NCI-H82 (cell line): Measurements from ENCODE around the gene CUL4A.
"Not testable (repeated sequence)": the region's sequence is repeated elsewhere in the genome, so short reads cannot be mapped to it uniquely, and the experiment has no call there.

Experiments
- DNase-seq: peaks from one replicate; lab custom pipeline; 2025; lab: John Stamatoyannopoulos, UW

The CUL4A gene

DNA sequence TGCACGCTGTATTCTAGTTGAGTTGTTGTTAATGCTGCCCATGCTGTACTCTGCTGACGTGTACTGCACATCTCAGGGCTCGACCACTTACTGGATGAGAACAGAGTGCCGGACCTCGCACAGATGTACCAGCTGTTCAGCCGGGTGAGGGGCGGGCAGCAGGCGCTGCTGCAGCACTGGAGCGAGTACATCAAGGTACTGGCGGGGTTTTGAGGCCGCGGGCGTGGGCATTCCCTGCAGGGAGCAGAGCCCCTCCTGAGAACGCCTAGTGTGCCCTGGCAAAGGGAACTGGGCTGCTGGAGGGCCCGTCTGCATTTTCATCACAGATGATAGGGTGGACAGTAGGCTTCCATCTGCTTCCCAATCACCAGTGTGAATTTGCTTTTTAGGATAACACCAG is 29.9 kb downstream of the CUL4A start:
- no peak for DNase-seq

DNA sequence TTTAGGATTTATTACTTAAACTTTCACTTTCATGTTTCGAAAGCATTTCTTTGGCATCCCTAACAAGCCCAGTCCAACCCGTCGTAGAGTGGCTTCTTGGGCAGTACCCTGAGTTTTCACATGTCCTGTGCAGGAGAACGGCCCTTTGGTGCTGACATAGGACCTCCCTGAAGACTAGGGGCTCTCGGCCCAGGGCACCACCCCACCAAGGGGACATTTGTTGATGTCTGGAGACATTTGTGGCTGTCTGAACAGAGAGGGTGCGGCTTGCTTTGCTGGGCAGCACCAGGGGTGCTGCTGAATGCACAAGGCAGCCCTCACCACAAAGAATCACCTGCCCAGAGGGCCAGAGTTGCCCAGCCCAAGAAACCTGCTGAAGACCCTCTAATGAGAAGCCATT is 30.6 kb downstream of the CUL4A start:
- no peak for DNase-seq

DNA sequence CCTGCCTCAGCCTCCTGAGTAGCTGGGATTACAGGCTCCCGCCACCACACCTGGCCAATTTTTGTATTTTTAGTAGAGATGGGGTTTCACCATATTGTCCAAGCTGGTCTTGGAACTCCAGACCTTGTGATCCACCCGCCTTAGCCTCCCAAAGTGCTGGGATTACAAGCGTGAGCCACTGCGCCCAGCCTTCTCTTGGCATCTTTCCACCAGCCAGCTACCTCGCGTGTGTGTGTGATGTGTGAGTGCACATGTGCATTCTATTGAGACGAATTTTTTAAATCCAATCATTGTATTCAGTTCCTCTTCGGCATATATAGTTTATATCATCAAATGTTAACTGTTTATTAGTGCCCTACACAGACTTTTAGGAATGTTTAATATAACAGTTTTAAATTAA is 32.2 kb downstream of the CUL4A start:
- not testable (repeated sequence) for DNase-seq

DNA sequence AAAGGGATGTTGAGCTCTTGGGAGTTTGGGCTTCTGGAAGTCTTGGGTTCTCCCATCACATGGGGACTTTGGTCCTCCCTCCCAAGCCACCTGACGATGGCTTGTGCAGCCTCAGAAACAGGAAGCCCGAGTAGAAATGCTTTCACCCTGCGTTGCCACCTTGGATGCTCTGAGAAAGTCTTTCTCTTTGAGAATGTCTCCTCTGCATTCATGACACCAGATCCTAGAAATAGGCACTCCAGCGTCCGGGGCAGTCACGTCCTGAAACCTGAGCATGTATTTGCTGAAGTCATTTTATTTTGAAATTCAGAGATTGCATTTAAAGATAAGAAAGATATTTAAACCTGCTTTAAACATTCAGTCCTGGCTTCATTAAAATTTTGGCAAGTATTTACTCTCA is 34.4 kb downstream of the CUL4A start:
- DNase-seq, result no peak

DNA sequence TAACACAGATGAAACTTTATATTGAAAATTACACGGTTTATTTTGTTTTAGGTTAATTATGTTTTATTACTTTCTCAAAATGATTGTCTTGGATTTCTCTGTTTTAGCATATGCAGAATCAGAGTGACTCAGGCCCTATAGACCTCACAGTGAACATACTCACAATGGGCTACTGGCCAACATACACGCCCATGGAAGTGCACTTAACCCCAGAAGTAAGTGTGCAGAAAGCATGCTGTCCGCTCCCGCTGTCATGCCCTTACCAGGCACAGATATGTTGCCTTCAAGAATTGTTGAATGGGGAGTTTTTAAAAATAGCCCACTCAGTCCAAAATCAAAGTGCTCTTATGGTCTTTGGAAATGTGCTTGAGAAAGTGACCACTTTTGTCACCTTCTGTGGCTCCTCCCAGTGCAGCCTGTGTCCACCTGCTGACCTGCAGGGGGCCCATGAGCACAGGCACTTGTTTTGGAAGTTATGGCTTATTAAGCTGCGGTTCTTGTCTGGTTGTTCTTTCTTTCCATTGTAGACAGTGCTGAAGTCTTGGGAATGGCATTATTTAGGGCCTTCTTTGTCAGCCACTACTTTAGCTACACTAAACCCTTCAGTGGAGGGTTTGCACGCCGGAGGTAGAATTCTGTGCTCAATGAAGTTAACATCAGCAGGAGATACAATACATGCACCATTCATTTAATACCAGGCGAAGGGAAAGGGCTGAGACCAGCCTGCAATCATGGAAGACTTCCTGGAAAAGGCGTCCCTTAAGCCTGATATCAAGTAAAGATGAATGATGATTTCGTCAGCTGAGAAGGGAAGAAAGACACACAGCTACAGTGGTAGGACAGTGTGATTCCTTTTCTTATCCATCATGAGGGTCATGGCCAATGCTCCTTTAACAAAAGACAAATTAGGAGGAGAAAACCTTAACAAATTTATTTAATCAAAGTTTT is 36.7 kb downstream of the CUL4A start:
- DNase-seq, result no peak

DNA sequence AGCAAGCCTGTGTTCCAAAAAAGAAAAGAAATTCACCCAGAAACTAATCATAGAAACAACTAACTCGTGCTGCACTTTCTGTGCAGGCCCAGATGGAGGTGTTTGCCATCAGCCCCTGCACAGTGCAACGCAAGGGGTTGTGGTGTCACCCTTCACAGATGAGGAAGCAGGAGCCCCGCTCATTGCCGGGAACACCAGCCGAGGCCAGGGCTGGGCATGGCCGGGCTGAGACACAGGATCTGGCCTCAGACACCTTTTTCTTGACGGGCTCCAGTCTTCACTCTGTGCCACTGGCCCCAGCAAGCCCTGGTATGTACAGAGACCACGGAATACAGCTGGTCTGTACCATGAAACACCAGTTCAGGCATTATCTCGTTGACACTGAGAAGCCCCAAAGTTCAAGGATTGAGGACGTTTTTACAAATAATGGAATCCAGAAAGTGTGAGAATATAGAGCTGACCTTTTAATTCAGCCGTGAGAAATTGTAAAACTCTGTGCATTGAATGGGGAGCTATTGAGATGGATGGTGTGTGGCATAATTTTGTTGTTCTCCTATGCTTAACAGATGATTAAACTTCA is 43.2 kb downstream of the CUL4A start:
- no peak for DNase-seq

DNA sequence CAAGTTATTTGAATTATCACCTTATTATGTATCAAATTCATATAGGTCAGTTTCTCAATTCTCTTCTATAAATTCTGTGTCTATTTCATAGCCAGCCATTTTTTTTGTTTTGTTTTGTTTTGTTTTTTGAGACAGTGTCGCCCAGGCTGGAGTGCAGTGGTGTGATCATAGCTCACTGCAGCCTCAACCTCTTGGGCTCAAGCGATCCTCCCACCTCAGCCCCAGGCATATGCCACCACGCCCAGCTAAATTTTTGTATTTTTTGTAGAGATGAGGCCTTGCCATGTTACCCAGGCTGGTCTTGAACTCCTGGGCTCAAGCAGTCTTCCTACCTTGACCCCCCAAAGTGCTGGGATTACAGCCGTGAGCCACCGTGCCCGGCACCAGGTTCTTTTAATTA is 48.5 kb downstream of the CUL4A start:
- not testable (repeated sequence) for DNase-seq

DNA sequence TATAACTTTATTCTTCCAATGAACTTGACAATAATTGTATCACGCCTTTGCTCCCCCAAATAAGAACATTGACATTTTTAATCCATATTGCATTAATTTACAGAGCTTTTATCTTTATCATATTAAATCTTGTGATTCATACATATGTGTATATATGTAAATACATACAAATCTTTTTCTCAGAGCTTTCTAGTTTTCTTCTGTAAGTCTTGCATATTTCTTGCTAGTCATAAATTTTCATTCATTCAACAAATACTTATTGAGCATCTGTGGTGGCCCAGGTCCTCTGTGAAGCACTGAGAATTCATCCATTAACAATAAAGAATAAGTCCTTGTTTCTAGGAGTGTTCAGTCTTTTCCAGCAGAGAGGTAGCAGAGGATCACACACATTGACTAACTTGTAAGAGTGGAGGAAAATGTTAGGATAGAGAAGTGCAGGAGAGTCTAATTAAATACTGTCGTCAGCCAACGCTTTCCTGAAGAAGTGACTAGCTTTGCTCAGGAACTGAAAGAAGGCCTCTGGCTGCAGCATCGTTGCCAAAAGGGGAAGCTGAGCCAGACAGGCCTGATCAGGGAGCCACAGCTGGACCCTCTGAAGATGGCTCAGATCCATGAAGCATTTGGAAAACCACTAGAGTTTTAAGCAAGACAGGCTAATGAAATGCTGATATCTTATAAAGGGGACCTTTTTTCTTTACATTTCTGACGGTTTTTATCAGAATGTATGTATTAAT is 49.1 kb downstream of the CUL4A start:
- no peak for DNase-seq

DNA sequence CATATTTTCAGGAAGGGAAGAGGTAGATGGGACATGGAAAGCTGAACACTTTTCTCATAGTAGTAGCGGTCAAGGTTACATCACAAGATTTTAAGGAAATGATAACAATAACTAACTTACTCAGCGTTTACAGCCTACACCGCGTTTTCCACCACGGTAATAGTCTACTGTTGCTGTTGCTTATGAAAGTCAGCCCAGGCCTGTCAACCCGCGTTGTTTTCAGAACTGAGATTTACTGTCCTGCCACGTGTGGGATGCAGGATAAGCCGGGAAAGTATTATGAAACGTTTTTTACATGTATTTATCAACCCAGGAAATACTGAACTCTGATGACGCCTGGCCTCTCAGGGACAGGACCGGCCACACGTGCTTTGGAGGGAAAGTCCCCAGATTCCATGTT is 51.6 kb downstream of the CUL4A start:
- DNase-seq, result no peak

DNA sequence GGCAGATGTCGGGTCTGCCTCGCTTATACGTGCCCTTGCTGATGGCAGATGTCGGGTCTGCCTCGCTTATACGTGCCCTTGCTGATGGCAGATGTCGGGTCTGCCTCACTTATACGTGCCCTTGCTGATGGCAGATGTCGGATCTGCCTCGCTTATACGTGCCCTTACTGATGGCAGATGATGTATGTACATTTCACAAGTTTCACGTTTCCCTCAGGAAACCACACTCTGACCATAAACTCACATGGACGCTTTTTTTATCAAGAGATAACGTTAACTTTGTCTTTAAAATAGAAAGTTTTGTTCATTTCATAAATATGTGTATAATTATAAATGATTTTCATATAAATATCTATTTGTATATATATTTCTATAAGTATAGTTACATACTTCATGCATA is 53.6 kb downstream of the CUL4A start:
- not testable (repeated sequence) for DNase-seq

DNA sequence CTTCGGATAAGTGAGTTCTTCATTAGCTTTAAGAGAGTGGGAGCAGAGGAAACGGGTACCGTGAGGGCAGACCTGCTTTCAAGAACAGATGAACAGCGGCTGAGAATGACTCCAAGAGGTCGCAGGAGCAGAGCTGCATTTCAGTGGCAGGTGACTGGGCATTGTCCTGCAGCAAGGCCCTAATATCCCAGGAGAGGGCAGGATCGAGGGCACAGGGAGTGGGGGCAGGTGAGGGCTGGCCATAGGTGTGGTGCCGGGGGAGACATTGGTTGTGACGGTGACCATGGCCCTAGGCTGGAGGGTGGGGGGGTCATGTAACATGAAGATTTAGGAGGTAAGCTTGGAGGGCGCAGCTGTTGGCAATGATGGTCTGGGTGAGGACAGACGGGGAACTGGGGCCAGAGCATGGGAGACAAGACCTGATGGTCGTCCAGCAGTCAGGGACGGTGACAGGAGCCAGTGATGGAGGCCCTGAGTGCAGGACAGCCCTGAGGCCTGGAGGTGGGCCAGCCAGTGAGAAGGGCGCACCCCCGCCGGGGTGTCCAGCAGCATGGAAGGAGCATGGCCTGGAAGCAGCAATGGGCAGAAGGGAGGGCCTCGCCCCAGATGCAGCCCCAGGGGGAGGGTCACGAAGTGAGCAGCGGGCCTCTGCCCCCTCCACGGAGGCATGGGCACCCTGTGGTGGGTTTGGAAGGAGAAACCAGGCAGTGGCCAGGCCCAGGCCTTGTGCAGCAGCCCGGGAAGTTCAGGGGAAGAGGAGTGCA is 58.4 kb downstream of the CUL4A start:
- no peak for DNase-seq

DNA sequence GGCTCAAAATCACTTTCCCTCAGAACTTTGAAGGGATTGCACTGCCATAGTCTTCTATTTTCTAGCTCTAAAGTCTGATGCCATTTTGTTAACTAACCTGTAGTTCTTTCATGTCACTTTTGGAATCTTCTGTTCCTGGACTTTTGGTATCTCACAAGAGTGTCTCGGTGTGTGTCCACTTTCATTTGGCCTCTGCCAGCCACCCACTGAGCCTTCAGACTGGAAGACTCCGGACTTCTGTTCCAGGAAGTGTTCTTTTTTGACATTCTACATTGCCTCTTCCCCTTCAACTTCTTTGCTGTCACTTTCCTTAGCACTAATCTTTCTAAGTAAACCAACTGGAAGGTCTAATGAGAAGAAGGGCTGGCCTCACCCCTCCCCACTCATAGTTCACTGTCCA is 62.6 kb downstream of the CUL4A start:
- DNase-seq, result no peak

DNA sequence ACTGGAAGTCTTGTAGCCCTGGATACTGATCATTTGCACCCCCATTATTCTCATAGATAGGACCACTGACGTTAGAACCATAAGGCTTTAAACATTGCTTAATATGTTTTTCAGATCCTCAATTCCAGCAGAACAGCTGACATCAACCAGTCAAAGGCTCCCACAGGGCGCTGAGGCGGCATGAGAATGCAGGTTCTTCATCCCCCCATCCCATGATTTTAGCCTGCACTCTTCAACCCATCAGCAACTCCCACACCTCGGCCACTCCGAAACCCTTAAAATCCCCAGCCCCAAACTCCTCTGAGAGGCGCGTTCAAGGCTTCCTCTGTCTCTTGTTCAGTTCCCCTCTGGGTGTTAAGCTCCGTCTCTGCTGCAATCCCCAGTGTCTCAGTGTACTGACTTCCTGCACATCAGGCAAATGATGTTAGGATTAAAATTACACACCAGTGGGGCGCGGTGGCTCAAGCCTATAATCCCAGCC is 63.3 kb downstream of the CUL4A start:
- peak; percentile 36 for DNase-seq

DNA sequence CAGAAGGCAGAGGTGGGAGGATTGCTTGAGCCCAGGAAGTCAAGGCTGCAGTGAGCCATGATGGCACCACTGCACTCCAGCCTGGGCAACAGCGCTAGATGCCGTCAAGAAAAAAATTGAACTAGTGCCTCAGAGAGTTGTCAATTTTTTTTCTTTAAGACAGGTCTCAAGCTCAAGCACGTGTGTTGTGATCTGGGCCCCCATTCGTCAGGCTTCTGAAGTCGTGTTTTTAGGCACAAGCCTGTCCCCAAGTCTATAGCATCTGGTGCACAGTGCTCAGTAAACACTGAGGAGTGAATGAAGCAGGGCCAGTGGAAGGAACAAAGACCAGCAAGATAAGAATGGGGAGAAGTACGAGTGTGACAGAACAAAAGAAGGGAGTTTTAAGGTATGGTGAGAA is 63.9 kb downstream of the CUL4A start:
- no peak for DNase-seq

DNA sequence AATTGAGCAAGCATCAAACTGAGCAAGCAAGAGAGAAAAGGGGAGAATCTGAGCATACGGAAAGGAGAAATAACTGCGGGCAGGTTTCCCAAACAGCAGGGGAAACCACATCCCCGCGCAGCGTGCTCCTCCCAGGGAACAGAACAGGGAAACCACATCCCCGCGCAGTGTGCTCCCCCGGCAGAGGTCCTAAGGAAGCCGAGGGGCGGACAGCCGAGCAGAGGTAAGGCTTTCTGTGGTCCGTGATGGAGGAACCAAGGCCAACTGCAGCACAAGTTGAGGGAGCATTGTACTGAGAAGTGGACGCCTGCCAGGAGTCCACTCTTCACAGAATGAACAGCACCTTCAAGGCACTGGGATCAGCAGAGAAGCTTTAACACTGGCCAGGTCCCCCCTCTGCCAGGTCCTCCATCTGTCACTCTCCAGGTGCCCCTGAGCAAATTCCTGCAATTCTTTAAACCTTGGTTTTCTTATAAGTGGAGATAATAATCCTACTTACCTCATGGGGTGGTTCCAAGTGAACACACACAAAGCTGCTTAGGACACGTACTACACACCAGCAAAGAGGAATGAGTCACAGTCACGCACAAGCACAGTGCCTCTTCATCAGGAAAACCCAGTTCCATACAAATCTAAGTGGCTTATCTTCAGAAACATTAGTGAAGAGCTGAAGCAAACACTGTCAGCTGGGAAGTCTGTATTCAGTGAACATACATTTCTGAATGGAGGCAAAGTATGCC is 64.6 kb downstream of the CUL4A start:
- peak; percentile 28 for DNase-seq

DNA sequence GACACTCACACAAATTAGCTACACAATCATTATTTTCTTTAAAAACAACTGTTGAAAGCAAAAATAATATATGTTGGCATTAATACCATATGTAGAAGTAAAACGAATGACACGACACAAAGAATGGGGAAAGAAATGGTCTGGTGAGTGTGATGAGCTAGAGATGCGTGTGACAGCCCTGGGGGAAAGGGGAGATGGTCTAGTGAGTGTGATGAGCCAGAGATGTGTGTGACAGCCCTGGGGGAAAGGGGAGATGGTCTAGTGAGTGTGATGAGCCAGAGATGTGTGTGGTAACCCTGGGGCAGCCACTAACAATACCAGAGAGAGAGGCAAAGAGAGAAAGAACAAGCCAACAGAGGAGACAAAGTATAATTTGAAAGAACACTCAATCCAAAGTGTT is 65.3 kb downstream of the CUL4A start:
- no peak for DNase-seq

DNA sequence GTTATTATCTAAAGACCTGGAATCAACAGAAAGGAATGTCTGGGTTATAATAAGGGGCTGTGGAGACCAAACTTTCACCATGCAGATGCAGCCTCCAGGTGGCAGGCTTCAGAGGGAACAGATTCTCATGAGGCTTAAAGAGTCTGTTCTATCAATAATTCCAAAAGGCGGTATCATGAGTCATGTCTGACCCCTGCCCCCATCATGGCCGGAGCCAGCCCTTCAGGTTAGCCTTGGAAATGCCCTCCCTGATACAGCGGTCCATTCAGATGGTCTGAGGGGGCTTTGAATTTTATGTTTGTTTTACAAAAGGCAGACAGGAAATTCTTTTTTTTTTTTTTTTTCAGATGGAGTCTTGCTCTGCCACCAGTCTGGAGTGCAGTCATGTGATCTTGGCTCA is 66.0 kb downstream of the CUL4A start:
- peak; percentile 69 for DNase-seq

DNA sequence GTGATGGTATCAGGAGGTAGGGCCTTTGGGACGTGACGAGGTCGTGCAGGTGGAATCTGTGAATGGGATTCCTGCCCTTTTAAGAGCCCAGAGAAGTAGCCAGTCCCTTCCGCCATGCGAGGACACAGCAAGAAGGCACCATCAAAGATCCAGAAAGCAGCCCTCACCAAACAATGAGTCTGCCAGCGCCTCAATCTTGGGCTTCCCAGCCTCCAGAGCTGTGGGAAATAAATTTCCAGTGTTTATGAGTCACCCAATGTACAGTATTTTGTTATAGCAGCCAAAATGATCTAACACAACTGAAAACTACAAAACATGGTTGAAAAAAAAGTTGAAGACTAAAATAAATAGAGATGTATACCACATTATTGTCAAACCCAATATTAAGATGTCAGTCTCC is 70.7 kb downstream of the CUL4A start:
- DNase-seq, result no peak

DNA sequence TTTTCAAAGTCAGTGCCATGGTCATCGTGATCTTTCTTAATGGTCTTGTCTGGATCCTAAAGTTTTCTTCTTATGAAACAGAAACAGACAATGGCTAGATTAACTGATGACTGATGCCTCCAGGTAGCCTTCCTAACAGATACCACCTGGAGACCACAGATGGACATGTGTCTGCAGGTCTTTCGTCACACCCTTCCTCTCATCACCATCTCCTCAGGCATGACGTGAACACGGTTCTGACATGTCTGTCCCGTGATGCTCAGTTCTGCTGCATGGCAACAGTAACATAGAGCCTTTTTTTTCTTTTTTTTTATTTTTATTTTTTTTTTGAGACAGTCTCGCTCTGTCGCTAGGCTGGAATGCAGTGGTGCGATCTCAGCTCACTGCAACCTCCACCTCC is 74.5 kb downstream of the CUL4A start:
- no peak for DNase-seq

DNA sequence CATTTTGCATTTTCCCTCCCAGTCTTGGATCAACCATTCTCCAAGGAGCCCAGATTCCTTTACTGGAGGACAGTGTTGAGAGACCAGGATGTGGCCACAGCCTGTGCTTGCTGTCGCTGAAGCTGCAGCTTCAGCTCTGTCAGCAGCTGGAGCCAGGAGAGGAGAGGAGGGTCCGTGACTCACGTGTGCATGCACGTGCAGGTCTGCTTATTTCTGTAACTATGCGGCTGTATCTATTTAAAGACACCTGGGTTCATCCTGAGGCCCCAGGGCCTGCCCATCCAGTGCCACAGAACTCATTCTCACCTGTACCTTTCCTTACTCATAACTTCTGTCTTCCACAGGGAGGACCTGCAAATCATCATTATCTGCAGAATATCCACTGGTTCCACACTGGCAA is 79.5 kb downstream of the CUL4A start:
- DNase-seq, result no peak

DNA sequence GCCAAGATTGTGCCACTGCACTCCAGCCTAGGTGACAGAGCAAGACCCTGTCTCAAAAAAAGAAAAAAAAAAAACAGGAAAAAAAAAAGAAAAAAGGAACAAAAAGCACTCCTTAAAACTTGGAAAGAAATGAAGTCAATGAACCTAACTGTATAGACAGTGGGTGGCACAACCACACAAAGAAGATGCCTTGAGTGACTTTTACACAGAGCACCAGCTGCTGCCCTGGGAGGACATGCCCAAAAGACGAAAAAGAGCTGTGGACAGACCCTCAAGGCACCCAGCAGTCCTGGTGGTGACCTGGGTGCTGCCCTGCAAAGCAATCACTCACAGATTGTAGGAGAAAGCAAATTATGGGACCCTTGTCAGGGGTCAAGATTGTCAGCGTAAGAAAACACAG is 81.7 kb downstream of the CUL4A start:
- no peak for DNase-seq
